ENCODE measurements around the gene NT5M.

Gene NT5M

GRCh38 chr17:17394494-17394893 lies 91.3 kb downstream of the NT5M start:
- DNase-seq (ENCODE audit: low read depth), result no peak

GRCh38 chr17:17395246-17395802 lies 92.2 kb downstream of the NT5M start:
- no peak for DNase-seq (ENCODE audit: low read depth)

GRCh38 chr17:17395885-17396284 lies 92.7 kb downstream of the NT5M start:
- no peak for DNase-seq (ENCODE audit: low read depth)
